ENCODE results near the gene MOV10L1.

Gene MOV10L1

DNA sequence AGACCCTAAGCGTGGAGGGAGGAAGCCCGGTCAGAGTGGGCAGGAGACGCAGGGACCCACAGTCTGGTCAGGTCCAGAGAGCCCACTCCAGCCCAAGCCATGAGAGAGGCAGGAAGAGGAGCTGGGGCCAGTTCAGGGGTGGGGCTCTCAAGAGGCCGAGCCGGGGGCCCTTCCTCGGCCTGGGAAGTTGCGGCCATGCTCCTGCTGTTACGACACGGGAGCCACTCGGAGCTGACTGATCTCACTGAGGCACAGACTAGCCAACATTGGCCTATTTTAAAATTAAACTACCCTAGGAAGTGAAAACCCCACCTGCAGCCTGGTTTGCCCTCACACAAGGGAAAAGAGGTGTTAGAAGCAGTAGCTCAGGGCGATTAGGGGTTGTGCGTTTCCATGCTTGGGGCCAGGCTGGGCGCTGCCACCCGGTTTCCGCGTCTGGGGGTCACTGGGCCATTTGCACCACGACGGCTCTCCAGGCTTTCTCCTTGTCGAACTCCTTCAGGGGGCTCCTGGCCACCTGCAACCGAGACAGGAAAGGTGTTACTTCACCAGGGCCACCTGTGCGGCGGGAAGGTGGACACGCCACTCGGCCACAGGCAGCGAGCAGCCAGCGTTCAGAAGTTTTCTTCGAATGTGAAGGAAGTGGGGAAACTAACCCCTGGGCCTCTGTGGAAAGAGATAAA, 28.5 kb upstream of the MOV10L1 start:
- Histone ChIP-seq H3K4me1 (ENCODE audit: control insufficient read depth, insufficient read depth, low read length) (no peaks in the 10 kb centered on the region), H3K4me3 (ENCODE audit: low read length) (no peak overlapping the region), H3K36me3 (ENCODE audit: insufficient read depth, low read length) (no peaks in the 10 kb centered on the region), H3K27me3 (ENCODE audit: control insufficient read depth, insufficient read depth, low read length) (peaks cover 49% of the 10 kb centered on the region), H3K9ac (ENCODE audit: low read depth, low read length) (no peak overlapping the region), H3K4me2 (ENCODE audit: low read length) (no peak overlapping the region), H3K9me3 (replicated peaks; ENCODE audit: low read length) (no peaks in the 10 kb centered on the region)

DNA sequence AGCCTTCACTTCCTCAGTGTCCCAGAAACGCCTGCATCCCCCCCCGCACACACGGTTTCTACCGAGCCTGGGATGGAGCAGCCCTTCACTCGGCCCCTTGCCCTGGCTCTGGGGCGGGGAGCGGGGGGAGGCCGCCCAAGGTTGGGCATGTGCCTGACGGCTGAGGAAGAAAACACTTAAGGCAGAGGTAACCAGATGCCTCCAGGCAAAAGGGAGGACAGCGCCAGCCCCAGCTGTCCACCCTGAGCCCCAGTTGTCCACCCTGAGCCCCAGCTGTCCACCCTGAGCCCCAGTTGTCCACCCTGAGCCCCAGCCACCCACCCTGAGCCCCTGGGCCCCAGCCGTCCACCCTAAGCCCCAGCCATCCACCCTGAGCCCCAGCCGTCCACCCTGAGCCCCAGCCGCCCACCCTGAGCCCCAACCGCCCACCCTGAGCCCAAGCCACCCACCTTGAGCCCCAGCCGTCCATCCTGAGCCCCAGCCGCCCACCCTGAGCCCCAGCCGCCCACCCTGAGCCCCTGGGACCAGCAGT, 27.9 kb upstream of the MOV10L1 start:
- H3K36me3 ChIP-seq (ENCODE audit: insufficient read depth, low read length), result no peaks in the 10 kb centered on the region
- no peak overlapping the region for H3K9ac ChIP-seq (ENCODE audit: low read depth, low read length)
- no peak overlapping the region for H3K4me3 ChIP-seq (ENCODE audit: low read length)
- no peaks in the 10 kb centered on the region for H3K4me1 ChIP-seq (ENCODE audit: control insufficient read depth, insufficient read depth, low read length)
- peaks cover 45% of the 10 kb centered on the region for H3K27me3 ChIP-seq (ENCODE audit: control insufficient read depth, insufficient read depth, low read length)
- no peaks in the 10 kb centered on the region for H3K9me3 ChIP-seq (replicated peaks; ENCODE audit: low read length)
- no peak overlapping the region for H3K4me2 ChIP-seq (ENCODE audit: low read length)

GRCh38 chr22:50062509-50063135, 27.2 kb upstream of the MOV10L1 start:
- no peaks in the 10 kb centered on the region for H3K36me3 ChIP-seq (ENCODE audit: insufficient read depth, low read length)
- no peaks in the 10 kb centered on the region for H3K4me1 ChIP-seq (ENCODE audit: control insufficient read depth, insufficient read depth, low read length)
- H3K4me3 ChIP-seq (ENCODE audit: low read length), result no peak overlapping the region
- H3K4me2 ChIP-seq (ENCODE audit: low read length), result no peak overlapping the region
- no peak overlapping the region for H3K9ac ChIP-seq (ENCODE audit: low read depth, low read length)
- no peaks in the 10 kb centered on the region for H3K9me3 ChIP-seq (replicated peaks; ENCODE audit: low read length)
- peaks cover 43% of the 10 kb centered on the region for H3K27me3 ChIP-seq (ENCODE audit: control insufficient read depth, insufficient read depth, low read length)

DNA sequence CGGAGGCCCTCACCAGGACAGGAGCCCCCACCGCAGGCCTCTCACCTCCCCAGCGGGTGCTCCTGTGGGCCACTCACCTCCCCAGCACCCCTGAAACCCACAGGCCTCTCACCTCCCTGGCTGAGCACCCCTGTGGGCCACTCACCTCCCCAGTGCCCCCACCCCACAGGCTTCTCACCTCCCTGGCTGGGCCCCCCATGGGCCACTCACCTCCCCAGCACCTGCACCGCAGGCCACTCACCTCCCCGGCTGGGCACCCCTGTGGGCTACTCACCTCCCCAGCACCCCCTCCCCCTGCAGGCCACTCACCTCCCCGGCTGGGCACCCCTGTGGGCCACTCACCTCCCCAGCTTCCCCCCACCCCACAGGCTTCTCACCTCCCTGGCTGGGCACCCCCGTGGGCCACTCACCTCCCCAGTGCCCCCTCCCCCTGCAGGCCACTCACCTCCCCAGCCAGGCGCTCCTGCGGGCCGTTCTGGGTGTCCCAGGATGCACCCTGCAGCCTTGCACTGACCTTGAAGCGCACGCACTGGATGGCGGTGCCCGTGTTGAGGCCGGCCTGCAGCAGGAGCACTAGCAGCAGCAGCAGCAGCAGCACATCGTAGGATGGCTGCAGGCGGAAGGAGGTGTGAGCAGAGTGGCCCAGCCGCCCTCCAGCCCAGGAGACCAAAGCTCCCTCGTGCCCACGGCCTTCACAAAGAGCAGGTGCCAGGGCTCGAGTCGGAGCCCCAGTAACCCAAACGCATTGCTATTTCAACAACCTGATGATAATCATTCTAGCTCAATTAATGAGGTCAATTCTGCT, 26.0 kb upstream of the MOV10L1 start:
- H3K36me3 ChIP-seq (ENCODE audit: insufficient read depth, low read length), result no peaks in the 10 kb centered on the region
- no peaks in the 10 kb centered on the region for H3K9me3 ChIP-seq (replicated peaks; ENCODE audit: low read length)
- H3K4me1 ChIP-seq (ENCODE audit: control insufficient read depth, insufficient read depth, low read length), result no peaks in the 10 kb centered on the region
- peaks cover 41% of the 10 kb centered on the region for H3K27me3 ChIP-seq (ENCODE audit: control insufficient read depth, insufficient read depth, low read length)
- no peak overlapping the region for H3K9ac ChIP-seq (ENCODE audit: low read depth, low read length)
- H3K4me3 ChIP-seq (ENCODE audit: low read length), result no peak overlapping the region
- H3K4me2 ChIP-seq (ENCODE audit: low read length), result no peak overlapping the region

- Histone ChIP-seq H3K27me3 (ENCODE audit: control insufficient read depth, insufficient read depth, low read length) (peaks cover 34% of the 10 kb centered on the region), H3K4me2 (ENCODE audit: low read length) (no peak overlapping the region), H3K9ac (ENCODE audit: low read depth, low read length) (no peak overlapping the region), H3K4me1 (ENCODE audit: control insufficient read depth, insufficient read depth, low read length) (no peaks in the 10 kb centered on the region), H3K9me3 (replicated peaks; ENCODE audit: low read length) (no peaks in the 10 kb centered on the region), H3K4me3 (ENCODE audit: low read length) (no peak overlapping the region), H3K36me3 (ENCODE audit: insufficient read depth, low read length) (no peaks in the 10 kb centered on the region)
These were observed 25.4 kb upstream of the MOV10L1 start for GRCh38 chr22:50064453-50064852.

DNA sequence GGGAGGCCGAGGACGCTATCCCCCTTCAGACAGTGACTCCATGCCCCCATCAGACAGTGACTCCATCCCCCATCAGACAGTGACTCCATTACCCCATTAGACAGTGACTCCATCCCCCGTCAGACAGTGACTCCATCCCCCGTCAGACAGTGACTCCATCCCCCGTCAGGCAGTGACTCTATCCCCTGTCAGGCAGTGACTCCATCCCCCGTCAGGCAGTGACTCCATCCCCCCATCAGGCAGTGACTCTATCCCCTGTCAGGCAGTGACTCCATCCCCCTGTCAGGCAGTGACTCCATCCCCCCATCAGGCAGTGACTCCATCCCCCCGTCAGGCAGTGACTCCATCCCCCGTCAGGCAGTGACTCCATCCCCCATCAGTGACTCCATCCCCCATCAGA, 22.6 kb upstream of the MOV10L1 start:
- Histone ChIP-seq H3K4me2 (ENCODE audit: low read length) (no peak overlapping the region), H3K36me3 (ENCODE audit: insufficient read depth, low read length) (no peaks in the 10 kb centered on the region), H3K4me1 (ENCODE audit: control insufficient read depth, insufficient read depth, low read length) (no peaks in the 10 kb centered on the region), H3K9me3 (replicated peaks; ENCODE audit: low read length) (no peaks in the 10 kb centered on the region), H3K9ac (ENCODE audit: low read depth, low read length) (no peak overlapping the region), H3K27me3 (ENCODE audit: control insufficient read depth, insufficient read depth, low read length) (peaks cover 21% of the 10 kb centered on the region), H3K4me3 (ENCODE audit: low read length) (no peak overlapping the region)

DNA sequence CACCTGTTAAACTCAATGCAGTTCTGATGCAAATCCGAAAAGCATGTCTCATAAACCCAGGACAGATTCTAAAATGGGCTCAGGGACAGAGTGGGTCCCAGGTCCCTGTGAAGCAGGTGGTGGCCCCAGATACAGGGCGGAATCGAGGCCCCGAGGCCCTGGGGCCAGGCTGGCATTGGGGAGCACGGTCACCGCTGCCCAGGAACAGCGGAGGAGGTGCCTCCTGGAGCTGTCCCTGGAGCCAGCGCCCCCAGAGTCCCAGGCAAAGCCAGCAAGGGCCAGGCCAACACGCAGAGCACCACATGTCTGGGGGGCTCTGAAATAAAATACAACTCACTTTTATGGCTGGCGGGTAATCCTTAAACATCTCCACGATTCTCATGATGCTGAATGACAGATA, 21.7 kb upstream of the MOV10L1 start:
- H3K4me2 ChIP-seq (ENCODE audit: low read length), result no peak overlapping the region

DNA sequence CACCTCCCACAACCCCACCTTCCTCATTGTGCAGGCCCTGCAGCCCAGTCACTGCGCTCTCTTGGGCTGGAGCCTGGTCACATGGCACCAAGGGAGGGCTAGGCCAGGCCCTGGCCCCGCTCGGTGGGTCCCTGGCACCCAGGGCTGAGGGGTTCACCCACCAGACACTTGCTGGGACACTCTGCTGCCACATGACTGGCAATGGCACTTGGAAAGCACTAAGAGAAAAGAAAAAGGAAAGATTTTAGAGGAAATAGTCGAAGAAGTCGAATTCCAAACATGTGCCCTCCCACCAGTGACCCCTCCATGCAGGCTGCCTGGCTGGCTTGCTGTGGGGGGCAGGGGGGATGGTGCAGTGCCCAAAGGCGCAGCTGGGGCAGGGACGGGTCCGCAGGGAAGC, 19.4 kb upstream of the MOV10L1 start:
- peaks cover 21% of the 10 kb centered on the region for H3K27me3 ChIP-seq (ENCODE audit: control insufficient read depth, insufficient read depth, low read length)
- H3K36me3 ChIP-seq (ENCODE audit: insufficient read depth, low read length), result no peaks in the 10 kb centered on the region
- H3K4me1 ChIP-seq (ENCODE audit: control insufficient read depth, insufficient read depth, low read length), result no peaks in the 10 kb centered on the region

More for the DNA sequence above, 21.7 kb upstream of the MOV10L1 start:
- Histone ChIP-seq H3K9ac (ENCODE audit: low read depth, low read length) (no peak overlapping the region), H3K36me3 (ENCODE audit: insufficient read depth, low read length) (no peaks in the 10 kb centered on the region), H3K9me3 (replicated peaks; ENCODE audit: low read length) (no peaks in the 10 kb centered on the region), H3K27me3 (ENCODE audit: control insufficient read depth, insufficient read depth, low read length) (peaks cover 21% of the 10 kb centered on the region), H3K4me3 (ENCODE audit: low read length) (no peak overlapping the region), H3K4me1 (ENCODE audit: control insufficient read depth, insufficient read depth, low read length) (no peaks in the 10 kb centered on the region)

DNA sequence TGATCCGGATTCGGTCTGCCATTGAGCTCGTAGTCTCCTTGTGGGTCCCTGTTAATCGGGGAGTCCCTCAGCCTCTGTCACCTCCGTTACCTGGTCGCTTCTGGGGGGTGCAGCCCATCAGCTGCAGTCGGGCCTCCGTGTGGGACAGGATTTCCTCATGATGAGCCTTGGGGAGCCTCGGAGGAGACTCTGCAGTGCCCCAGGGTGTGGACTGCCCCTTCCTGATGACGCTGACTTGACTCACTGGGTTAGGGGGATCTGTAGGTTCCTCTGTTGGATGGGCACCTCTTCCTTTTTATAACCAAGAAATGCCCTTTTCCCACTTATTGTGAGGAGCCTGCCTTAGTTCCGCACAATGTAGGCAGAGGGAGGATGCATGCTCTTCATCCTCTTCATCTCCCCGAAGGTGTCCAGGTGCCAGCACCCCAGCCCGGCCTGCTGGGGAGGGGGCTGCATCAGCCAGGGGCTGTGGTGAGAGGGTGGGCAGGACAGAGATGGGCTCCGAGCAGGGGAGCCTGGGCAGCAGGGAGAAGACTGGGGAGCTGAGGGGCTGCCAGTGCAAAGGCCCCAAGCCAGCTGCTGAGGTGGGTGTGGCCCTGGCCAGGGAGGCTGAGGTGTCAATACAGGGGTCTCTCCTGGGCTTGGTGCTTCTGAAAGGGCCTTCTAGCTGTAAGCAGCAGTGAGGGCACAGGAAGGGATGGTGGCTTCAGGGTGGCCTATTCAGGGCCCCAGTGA, 18.2 kb upstream of the MOV10L1 start:
- Histone ChIP-seq H3K4me3 (ENCODE audit: low read length) (no peak overlapping the region), H3K9me3 (replicated peaks; ENCODE audit: low read length) (no peaks in the 10 kb centered on the region), H3K36me3 (ENCODE audit: insufficient read depth, low read length) (no peaks in the 10 kb centered on the region), H3K4me2 (ENCODE audit: low read length) (no peak overlapping the region), H3K27me3 (ENCODE audit: control insufficient read depth, insufficient read depth, low read length) (peaks cover 22% of the 10 kb centered on the region), H3K9ac (ENCODE audit: low read depth, low read length) (no peak overlapping the region), H3K4me1 (ENCODE audit: control insufficient read depth, insufficient read depth, low read length) (no peaks in the 10 kb centered on the region)

More for the DNA sequence above, 19.4 kb upstream of the MOV10L1 start:
- Histone ChIP-seq H3K9me3 (replicated peaks; ENCODE audit: low read length) (no peaks in the 10 kb centered on the region), H3K4me3 (ENCODE audit: low read length) (no peak overlapping the region), H3K9ac (ENCODE audit: low read depth, low read length) (no peak overlapping the region), H3K4me2 (ENCODE audit: low read length) (no peak overlapping the region)

DNA sequence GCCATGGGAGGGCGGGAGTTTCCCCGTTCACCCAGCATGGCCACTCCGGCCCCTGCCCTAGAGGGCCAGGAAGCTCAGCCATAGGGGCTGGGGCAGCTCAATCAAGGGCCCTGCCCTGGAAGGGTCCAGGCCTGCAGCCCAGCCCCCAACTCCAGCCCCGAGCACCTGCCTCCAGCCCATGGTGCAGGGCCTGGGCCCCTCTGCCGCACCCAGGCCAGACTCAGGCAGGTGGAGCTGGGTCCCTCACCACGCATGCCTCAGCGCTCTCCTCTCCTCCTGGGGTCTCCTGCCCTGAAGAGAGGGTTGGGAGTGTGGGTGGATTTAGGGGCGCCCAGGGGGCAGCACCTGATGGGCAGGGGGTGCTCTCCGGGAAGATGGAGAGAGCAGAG, 17.6 kb upstream of the MOV10L1 start:
- Histone ChIP-seq H3K4me1 (ENCODE audit: control insufficient read depth, insufficient read depth, low read length) (no peaks in the 10 kb centered on the region), H3K36me3 (ENCODE audit: insufficient read depth, low read length) (no peaks in the 10 kb centered on the region), H3K9ac (ENCODE audit: low read depth, low read length) (no peak overlapping the region), H3K4me2 (ENCODE audit: low read length) (no peak overlapping the region), H3K4me3 (ENCODE audit: low read length) (no peak overlapping the region), H3K9me3 (replicated peaks; ENCODE audit: low read length) (no peaks in the 10 kb centered on the region), H3K27me3 (ENCODE audit: control insufficient read depth, insufficient read depth, low read length) (peaks cover 22% of the 10 kb centered on the region)

Measured in skeletal muscle satellite cell (primary cell).